GM04504 (cell line): ENCODE results near the gene CLEC2L.
"Not testable (repeated sequence)": the region's sequence is repeated elsewhere in the genome, so short reads cannot be mapped to it uniquely, and the experiment has no call there.

ENCODE experiments used
- DNase-seq: peaks from one replicate; pipeline ENCODE4 v3.0.0-alpha.2; 2012; ENCODE audit warnings: low read depth

CLEC2L gene

GRCh38 chr7:139523968-139524815, 707 bp downstream of the CLEC2L start:
- DNase-seq = no peak

- DNase-seq = no peak
Observed at GRCh38 chr7:139525239-139525638, 1.8 kb downstream of the CLEC2L start.

- DNase-seq = no peak
Observed at GRCh38 chr7:139525750-139526149, 2.3 kb downstream of the CLEC2L start.

- peak; percentile 79 for DNase-seq
Observed at GRCh38 chr7:139526578-139527544, 3.4 kb downstream of the CLEC2L start.

GRCh38 chr7:139531094-139531493, 7.6 kb downstream of the CLEC2L start:
- DNase-seq = no peak

GRCh38 chr7:139532636-139533155, 9.2 kb downstream of the CLEC2L start:
- no peak for DNase-seq

- DNase-seq = no peak
Observed at GRCh38 chr7:139534096-139534495, 10.6 kb downstream of the CLEC2L start.

GRCh38 chr7:139534966-139535651, 11.6 kb downstream of the CLEC2L start:
- DNase-seq = no peak

- DNase-seq = no peak
Observed at GRCh38 chr7:139536152-139536551, 12.7 kb downstream of the CLEC2L start.

- no peak for DNase-seq
Observed at GRCh38 chr7:139538881-139539635, 15.6 kb downstream of the CLEC2L start.

GRCh38 chr7:139540203-139540602, 16.7 kb downstream of the CLEC2L start:
- DNase-seq = no peak

- no peak for DNase-seq
Observed at GRCh38 chr7:139541600-139542307, 18.3 kb downstream of the CLEC2L start.

GRCh38 chr7:139542308-139543151, 19.0 kb downstream of the CLEC2L start:
- no peak for DNase-seq

- DNase-seq = no peak
Observed at GRCh38 chr7:139543801-139544603, 20.5 kb downstream of the CLEC2L start.

- DNase-seq = no peak
Observed at GRCh38 chr7:139544645-139545044, 21.2 kb downstream of the CLEC2L start.

GRCh38 chr7:139548302-139549028, 25.0 kb downstream of the CLEC2L start:
- DNase-seq = no peak

GRCh38 chr7:139553991-139554700, 30.7 kb downstream of the CLEC2L start:
- not testable (repeated sequence) for DNase-seq
